GM12878 (cell line): Measurements from ENCODE around the gene PADI4. TPM values are rescaled to one million over a fixed set of nuclear protein-coding genes. Genes with fewer than 3 reads are reported as not detected.

ENCODE experiments used
- ATAC-seq: fragments of 200-7000 bp; cut with Tn5 transposase; 3 replicates; pipeline ENCODE4 v1.9.1; 2020; ENCODE audit warnings: mild to moderate bottlenecking, moderate library complexity
- BruUV-seq: library from RNA; stranded (reverse); fragments of 400-500 nt; replicated peaks from 2 replicates; lab custom pipeline; 2021; lab: Mats Ljungman, UMichigan
- CTCF ChIA-PET: fragments of 300-600 bp; sonication (Branson Sonifier 250); formaldehyde crosslinking; extraction: SDS; loops from one replicate; lab custom pipeline; 2021; ENCODE audit warnings: inconsistent platforms; lab: Yijun Ruan, JAX
- POLR2A ChIA-PET: fragments of 350-600 bp; formaldehyde crosslinking; extraction: SDS; loops from one replicate; lab custom pipeline; 2021; ENCODE audit warnings: inconsistent platforms; lab: Charles Lee
- RAD21 ChIA-PET: fragments of 300-600 bp; sonication (Branson Sonifier 250); formaldehyde crosslinking; loops from one replicate; lab custom pipeline; 2023; ENCODE audit warnings: antibody characterized with exemption; ENCODE audit not compliant: unreplicated experiment; lab: Charles Lee
- SMC1A ChIA-PET: fragments of 300-600 bp; sonication (Branson Sonifier 250); formaldehyde crosslinking; loops from one replicate; lab custom pipeline; 2023; ENCODE audit not compliant: unreplicated experiment, uncharacterized antibody; lab: Charles Lee
- DNase-seq: peaks from one replicate; pipeline ENCODE4 v3.0.0-alpha.2; 2011; ENCODE audit warnings: low read depth, low spot score
- FAIRE-seq: peaks from 3 replicates; lab custom pipeline; 2011; peaks lifted over from hg19 to GRCh38; lab: Jason Lieb, UNC
- H2AFZ ChIP-seq: 2 replicates; pipeline ENCODE4 v1.6.0; 2011; ENCODE audit warnings: low read depth, low read length, control low read depth; ENCODE audit not compliant: control insufficient read depth
- H3K27ac ChIP-seq: 2 replicates; pipeline ENCODE4 v1.5.1; 2011; ENCODE audit warnings: control low read depth; ENCODE audit not compliant: control insufficient read depth, insufficient read depth
- H3K27me3 ChIP-seq, 2 experiments: replicated peaks in 1 of 2; 2 replicates each; pipeline versions ENCODE4 v1.6.0 to v1.6.1; 2011; ENCODE audit warnings: low read length in 1 of 2; ENCODE audit not compliant: control insufficient read depth in 2 of 2, insufficient read depth in 2 of 2
- H3K36me3 ChIP-seq, 2 experiments: 2 replicates each; pipeline ENCODE4 v1.5.1; 2011; ENCODE audit warnings: low read length in 1 of 2; ENCODE audit not compliant: control insufficient read depth in 2 of 2, insufficient read depth in 2 of 2
- H3K4me1 ChIP-seq: 2 replicates; pipeline ENCODE4 v1.6.1; 2011; ENCODE audit warnings: mild to moderate bottlenecking, low read length, moderate library complexity, mixed read lengths; ENCODE audit not compliant: control insufficient read depth, insufficient read depth
- H3K4me2 ChIP-seq: 2 replicates; pipeline ENCODE4 v1.6.0; 2011; ENCODE audit warnings: control low read depth; ENCODE audit not compliant: control insufficient read depth, insufficient read depth
- H3K4me3 ChIP-seq: fragments of 200-600 bp; sonication (generic); 2 replicates; pipeline ENCODE4 v1.5.1; 2016
- H3K79me2 ChIP-seq: 2 replicates; pipeline ENCODE4 v1.6.0; 2011; ENCODE audit warnings: low read length; ENCODE audit not compliant: control insufficient read depth, insufficient read depth
- H3K9ac ChIP-seq: 2 replicates; pipeline ENCODE4 v1.8.0; 2011; ENCODE audit warnings: low read length, control low read depth, mixed read lengths; ENCODE audit not compliant: control insufficient read depth, insufficient read depth
- H3K9me3 ChIP-seq: replicated peaks from 3 replicates; pipeline ENCODE4 v1.5.1; 2011; ENCODE audit warnings: mild to moderate bottlenecking, low read length; ENCODE audit not compliant: control insufficient read depth, insufficient read depth
- H4K20me1 ChIP-seq: 2 replicates; pipeline ENCODE4 v1.6.0; 2011; ENCODE audit not compliant: control insufficient read depth, insufficient read depth
- ATF7 ChIP-seq: fragments of 450-650 bp; IDR thresholded peaks from 2 replicates; pipeline ENCODE4 v1.6.1; 2016; ENCODE audit warnings: low read depth, mild to moderate bottlenecking
- CEBPZ ChIP-seq: fragments of 150-350 bp; IDR thresholded peaks from 2 replicates; pipeline ENCODE4 v1.6.1; 2016; ENCODE audit warnings: low read depth, low read length
- CREB1 ChIP-seq: IDR thresholded peaks from 2 replicates; pipeline ENCODE4 v1.6.1; 2012; ENCODE audit warnings: low read depth, mild to moderate bottlenecking, inconsistent platforms
- ESRRA ChIP-seq: IDR thresholded peaks from 2 replicates; pipeline ENCODE4 v1.6.1; 2012; ENCODE audit warnings: mild to moderate bottlenecking, low read length, improper control_type of control experiment
- RUNX3 ChIP-seq: IDR thresholded peaks from 2 replicates; pipeline ENCODE4 v1.6.1; 2012; ENCODE audit warnings: low read length, inconsistent platforms
- SREBF1 ChIP-seq: IDR thresholded peaks from 2 replicates; pipeline ENCODE4 v1.6.1; 2012; ENCODE audit warnings: mild to moderate bottlenecking, low read length
- WGBS: methylation state at CpG from one replicate; pipeline ENCODE4 v1.1.6; 2016; ENCODE audit warnings: low lambda C conversion rate; ENCODE audit not compliant: insufficient replicate concordance, insufficient coverage; ENCODE audit errors: missing lambda C conversion rate; 5-methylcytosine and 5-hydroxymethylcytosine counted together
- in situ Hi-C: fragments of 300-500 bp; cut with MboI; formaldehyde crosslinking; loops from 9 replicates; pipeline ENCODE4 v1.14.3; 2018; ENCODE audit warnings: mixed read lengths
- intact Hi-C: fragments of 100-400 bp; cut with micrococcal nuclease; formaldehyde crosslinking; loops from one replicate; pipeline ENCODE4 v1.14.2; 2022; ENCODE audit not compliant: unreplicated experiment
- polyA plus RNA-seq, 11 experiments: library from polyadenylated mRNA; depleted of rRNA in 4 of 11; unstranded in 6 of 11; stranded (reverse) in 5 of 11; fragments of >200 nt; fragmentation: Nextera tagmentation in 4 of 11; fragmentation: Illumina TruSeq in 1 of 11; extraction: Ambion mirVana in 4 of 11; extraction: Trizol in 1 of 11; gene quantifications; 1 replicate in 1 of 11; 2 replicates in 10 of 11; pipeline versions ENCODE4 v1.2.1 to v1.2.3, GENCODE V29; 2011 to 2016; ENCODE audit warnings: inconsistent platforms in 2 of 11, missing spikeins in 2 of 11, low read depth in 1 of 11
- total RNA-seq, 4 experiments: library from RNA; depleted of rRNA in 3 of 4; stranded (reverse); fragments of >200 nt in 3 of 4; fragmentation: Illumina TruSeq in 1 of 4; extraction: Trizol in 1 of 4; gene quantifications; 2 replicates each; pipeline versions ENCODE4 v1.2.1 to v1.2.3, GENCODE V29; 2013 to 2021

PADI4 gene
- total and polyA plus RNA-seq, 10 of the 15 experiments (the other 5 are each of a cell fraction or from before 2014, with no cell fraction given), result 0.08 to 0.47 (median 0.15) TPM; not detected in 3

GRCh38 chr1:17301767-17302166, 6.2 kb upstream of the PADI4 start (continued):
- TF ChIP-seq SREBF1 (no peak), CREB1 (no peak), RUNX3 (no peak)
- TF ChIP-seq, all 136 proteins: peak for 0

- H3K27ac ChIP-seq, result no peak overlapping the region
- 32% methylated on average over 6 of the region's 6 CpGs for WGBS
- H3K79me2 ChIP-seq, result no peaks in the 10 kb centered on the region
- intact Hi-C loops (no loop called here), in situ Hi-C loops (no loop called here)
- no TSS peak for BruUV-seq
- DNase-seq (no peak), FAIRE-seq (no peak), ATAC-seq (no peak)
- H3K4me1 ChIP-seq, result no peaks in the 10 kb centered on the region
- no peaks in the 10 kb centered on the region for H3K36me3 ChIP-seq
- ChIA-PET CTCF (no interaction called here), SMC1A (no interaction called here), POLR2A (no interaction called here), RAD21 (no interaction called here)
- no peaks in the 10 kb centered on the region for H4K20me1 ChIP-seq
- H3K4me2 ChIP-seq, result no peak overlapping the region
- H3K27me3 ChIP-seq, result no peaks in the 10 kb centered on the region; a peak in 1 of 4 replicates
- no peaks in the 10 kb centered on the region; the same call in 2 of the 3 replicates for H3K9me3 ChIP-seq
- no peak overlapping the region for H3K9ac ChIP-seq
- H3K4me3 ChIP-seq, result no peak overlapping the region
- H2AFZ ChIP-seq, result no peak overlapping the region
- TF ChIP-seq CEBPZ, result no peak
- no peak for TF ChIP-seq ESRRA
- TF ChIP-seq ATF7, result no peak
Observed at GRCh38 chr1:17304151-17304825, 3.7 kb upstream of the PADI4 start.
